ENCODE results near the gene ROS1. TPM values are rescaled to one million over a fixed set of nuclear protein-coding genes. Genes with fewer than 3 reads are reported as not detected.
"Not testable (repeated sequence)": the region's sequence is repeated elsewhere in the genome, so short reads cannot be mapped to it uniquely, and the experiment has no call there.

ROS1 gene
- not detected for total RNA-seq
- not detected for polyA plus RNA-seq
- total RNA-seq: 0 to 0.09 (median 0) reads per million in 6 experiments

GRCh38 chr6:117425431-117426153 is at the start of gene ROS1:
Gene ROS1, minus strand, starts transcription at chr6:117425942. Its CDS starts 286 bp downstream, at chr6:117425656.
- no peak for ATAC-seq
- H3K4me3 Mint-ChIP-seq: no peak within 1 kb of the TSS
- POLR2A ChIA-PET: no interaction called here
- peaks cover 15 to 38% (median 19%) of the 10 kb centered on the region in 5 donors for H3K27me3 Mint-ChIP-seq
- H3K36me3 Mint-ChIP-seq: no peaks in the 10 kb centered on the region
- H3K27ac Mint-ChIP-seq: peak within 1 kb of the TSS in 1 of 10 donors; percentile 90
- no peak for DNase-seq
- no peaks in the 10 kb centered on the region for H3K9me3 Mint-ChIP-seq
- no peaks in the 10 kb centered on the region for H3K4me1 Mint-ChIP-seq

GRCh38 chr6:117473401-117473800 is 47.7 kb upstream of the ROS1 start:
- POLR2A ChIA-PET: no interaction called here
- no peak for DNase-seq
- no peaks in the 10 kb centered on the region for H3K36me3 Mint-ChIP-seq
- H3K4me3 Mint-ChIP-seq: no peak overlapping the region
- H3K27me3 Mint-ChIP-seq: peaks cover 13 to 29% (median 18%) of the 10 kb centered on the region in 5 donors
- ATAC-seq: no peak
- H3K9me3 Mint-ChIP-seq: no peaks in the 10 kb centered on the region
- peaks cover 1 to 10% (median 7%) of the 10 kb centered on the region in 4 donors for H3K4me1 Mint-ChIP-seq
- no peak overlapping the region for H3K27ac Mint-ChIP-seq

- Mint-ChIP-seq H3K4me3 (no peak overlapping the region), H3K27me3 (peaks cover 13 to 31% (median 19%) of the 10 kb centered on the region in 5 donors), H3K36me3 (no peaks in the 10 kb centered on the region), H3K27ac (peak overlapping the region in 1 of 10 donors; percentile 24), H3K4me1 (peaks cover 1 to 10% (median 7%) of the 10 kb centered on the region in 4 donors), H3K9me3 (no peaks in the 10 kb centered on the region)
- POLR2A ChIA-PET: no interaction called here
- no peak for ATAC-seq
- no peak for DNase-seq
Observed at GRCh38 chr6:117472667-117473066, 46.9 kb upstream of the ROS1 start.

- ATAC-seq: no peak
- POLR2A ChIA-PET: no interaction called here
- Mint-ChIP-seq H3K27ac (no peak overlapping the region), H3K4me1 (peaks cover 3 to 11% (median 9%) of the 10 kb centered on the region in 4 donors), H3K36me3 (no peaks in the 10 kb centered on the region), H3K27me3 (peaks cover 11 to 41% (median 27%) of the 10 kb centered on the region in 5 donors), H3K9me3 (no peaks in the 10 kb centered on the region), H3K4me3 (no peak overlapping the region)
- no peak for DNase-seq
Observed at GRCh38 chr6:117469791-117470190, 44.0 kb upstream of the ROS1 start.

GRCh38 chr6:117469356-117469755 is 43.6 kb upstream of the ROS1 start:
- POLR2A ChIA-PET: no interaction called here
- Mint-ChIP-seq H3K36me3 (no peaks in the 10 kb centered on the region), H3K27me3 (peaks cover 11 to 41% (median 26%) of the 10 kb centered on the region in 5 donors), H3K4me3 (no peak overlapping the region), H3K9me3 (no peaks in the 10 kb centered on the region), H3K27ac (no peak overlapping the region), H3K4me1 (peaks cover 3 to 11% (median 9%) of the 10 kb centered on the region in 4 donors)
- ATAC-seq: no peak
- no peak for DNase-seq

- H3K36me3 Mint-ChIP-seq, H3K27ac Mint-ChIP-seq, POLR2A ChIA-PET, DNase-seq, H3K4me3 Mint-ChIP-seq, ATAC-seq, H3K9me3 Mint-ChIP-seq: not testable (repeated sequence)
- H3K4me1 Mint-ChIP-seq: peaks cover 3 to 18% (median 9%) of the 10 kb centered on the region in 4 donors
- H3K27me3 Mint-ChIP-seq: peaks cover 11 to 33% (median 22%) of the 10 kb centered on the region in 5 donors
Observed at GRCh38 chr6:117468527-117468926, 42.8 kb upstream of the ROS1 start.

GRCh38 chr6:117467876-117468275 is 42.1 kb upstream of the ROS1 start:
- Mint-ChIP-seq H3K27me3 (peaks cover 11 to 28% (median 22%) of the 10 kb centered on the region in 5 donors), H3K27ac (no peak overlapping the region), H3K4me3 (no peak overlapping the region), H3K36me3 (no peaks in the 10 kb centered on the region), H3K9me3 (no peaks in the 10 kb centered on the region), H3K4me1 (peaks cover 3 to 18% (median 9%) of the 10 kb centered on the region in 4 donors)
- POLR2A ChIA-PET: interaction anchor here (0.6 to 0.7 kb wide), 2 partner anchors 31 to 80 kb away, joined by 3 read pairs; no protein-coding TSS in a partner anchor
- DNase-seq: no peak
- ATAC-seq: no peak

- no peaks in the 10 kb centered on the region for H3K36me3 Mint-ChIP-seq
- POLR2A ChIA-PET: no interaction called here
- DNase-seq (no peak), ATAC-seq (no peak)
- H3K27me3 Mint-ChIP-seq: peaks cover 4 to 20% (median 9%) of the 10 kb centered on the region in 5 donors
- H3K4me3 Mint-ChIP-seq: no peak overlapping the region
- H3K9me3 Mint-ChIP-seq: no peaks in the 10 kb centered on the region
- no peak overlapping the region for H3K27ac Mint-ChIP-seq
- H3K4me1 Mint-ChIP-seq: peaks cover 3 to 18% (median 9%) of the 10 kb centered on the region in 4 donors
Observed at GRCh38 chr6:117465691-117466090, 39.9 kb upstream of the ROS1 start.

- ATAC-seq: no peak
- Mint-ChIP-seq H3K36me3 (no peaks in the 10 kb centered on the region), H3K4me1 (peaks cover 3 to 17% (median 6%) of the 10 kb centered on the region in 4 donors), H3K27ac (no peak overlapping the region), H3K4me3 (no peak overlapping the region), H3K27me3 (peaks cover 5 to 21% (median 10%) of the 10 kb centered on the region in 5 donors), H3K9me3 (no peaks in the 10 kb centered on the region)
- DNase-seq: no peak
- POLR2A ChIA-PET: no interaction called here
Observed at GRCh38 chr6:117464700-117465099, 39.0 kb upstream of the ROS1 start.

GRCh38 chr6:117463762-117464665 is 38.3 kb upstream of the ROS1 start:
- Mint-ChIP-seq H3K27me3 (peaks cover 2 to 21% (median 10%) of the 10 kb centered on the region in 5 donors), H3K27ac (peak overlapping the region in 1 of 10 donors; percentile 9), H3K4me1 (peaks cover 0 to 14% (median under 1%) of the 10 kb centered on the region in 4 donors), H3K9me3 (no peaks in the 10 kb centered on the region), H3K36me3 (no peaks in the 10 kb centered on the region), H3K4me3 (no peak overlapping the region)
- DNase-seq: no peak
- no peak for ATAC-seq
- POLR2A ChIA-PET: no interaction called here

GRCh38 chr6:117459204-117459944 is 33.6 kb upstream of the ROS1 start:
- peaks cover 0 to 9% (median 0%) of the 10 kb centered on the region in 4 donors for H3K4me1 Mint-ChIP-seq
- no peak for ATAC-seq
- no peaks in the 10 kb centered on the region for H3K36me3 Mint-ChIP-seq
- no peaks in the 10 kb centered on the region for H3K9me3 Mint-ChIP-seq
- DNase-seq: no peak
- H3K27ac Mint-ChIP-seq: no peak overlapping the region
- H3K4me3 Mint-ChIP-seq: no peak overlapping the region
- POLR2A ChIA-PET: no interaction called here
- H3K27me3 Mint-ChIP-seq: peaks cover 0 to 5% (median 2%) of the 10 kb centered on the region in 5 donors

- H3K27me3 Mint-ChIP-seq: peaks cover 0 to 5% (median 2%) of the 10 kb centered on the region in 5 donors
- POLR2A ChIA-PET: no interaction called here
- no peaks in the 10 kb centered on the region for H3K36me3 Mint-ChIP-seq
- no peak for DNase-seq
- no peak for ATAC-seq
- H3K4me3 Mint-ChIP-seq: no peak overlapping the region
- peaks cover 0 to 2% (median 0%) of the 10 kb centered on the region in 4 donors for H3K4me1 Mint-ChIP-seq
- no peak overlapping the region for H3K27ac Mint-ChIP-seq
- no peaks in the 10 kb centered on the region for H3K9me3 Mint-ChIP-seq
Observed at GRCh38 chr6:117456998-117457397, 31.3 kb upstream of the ROS1 start.
